ACHN (cell line): ENCODE measurements around the gene MEI4.
"Not testable (repeated sequence)": the region's sequence is repeated elsewhere in the genome, so short reads cannot be mapped to it uniquely, and the experiment has no call there.

Experiments used
- DNase-seq: peaks from one replicate; pipeline ENCODE4 v3.0.0-alpha.2; 2015
- in situ Hi-C: cut with HindIII; loops from 2 replicates; pipeline ENCODE4 v1.10.0; 2017; ENCODE audit warnings: low sequenced_read_pairs, low pct_ligation_motif_present, low pct_unique_long_range_greater_than_20kb

Gene MEI4

GRCh38 chr6:77786935-77787629 is 134.2 kb downstream of the MEI4 start:
- no peak for DNase-seq
- in situ Hi-C loops: no loop called here

- in situ Hi-C loops: no loop called here
- DNase-seq: no peak
Measured at GRCh38 chr6:77796824-77797809, 144.3 kb downstream of the MEI4 start.

- DNase-seq: no peak
- in situ Hi-C loops: no loop called here
Measured at GRCh38 chr6:77812304-77812703, 159.5 kb downstream of the MEI4 start.

GRCh38 chr6:77813090-77813489 is 160.3 kb downstream of the MEI4 start:
- in situ Hi-C loops: no loop called here
- no peak for DNase-seq

GRCh38 chr6:77814119-77814518 is 161.3 kb downstream of the MEI4 start:
- in situ Hi-C loops: no loop called here
- no peak for DNase-seq

GRCh38 chr6:77815531-77815930 is 162.7 kb downstream of the MEI4 start:
- in situ Hi-C loops: no loop called here

GRCh38 chr6:77816766-77817270 is 164.0 kb downstream of the MEI4 start:
- no peak for DNase-seq
- in situ Hi-C loops: no loop called here

More at GRCh38 chr6:77815531-77815930, 162.7 kb downstream of the MEI4 start:
- DNase-seq: no peak

GRCh38 chr6:77822265-77822664 is 169.4 kb downstream of the MEI4 start:
- in situ Hi-C loops: no loop called here
- no peak for DNase-seq

GRCh38 chr6:77825204-77825603 is 172.4 kb downstream of the MEI4 start:
- in situ Hi-C loops: no loop called here
- DNase-seq: no peak

GRCh38 chr6:77829736-77830135 is 176.9 kb downstream of the MEI4 start:
- DNase-seq: no peak
- in situ Hi-C loops: no loop called here

GRCh38 chr6:77833749-77834148 is 180.9 kb downstream of the MEI4 start:
- in situ Hi-C loops, DNase-seq: not testable (repeated sequence)

- DNase-seq: no peak
- in situ Hi-C loops: no loop called here
Measured at GRCh38 chr6:77834591-77834996, 181.8 kb downstream of the MEI4 start.

- no peak for DNase-seq
- in situ Hi-C loops: no loop called here
Measured at GRCh38 chr6:77837034-77837784, 184.4 kb downstream of the MEI4 start.

- DNase-seq: no peak
- in situ Hi-C loops: no loop called here
Measured at GRCh38 chr6:77839292-77839691, 186.5 kb downstream of the MEI4 start.

- in situ Hi-C loops: no loop called here
- DNase-seq: no peak
Measured at GRCh38 chr6:77844822-77845221, 192.0 kb downstream of the MEI4 start.

- in situ Hi-C loops: no loop called here
- no peak for DNase-seq
Measured at GRCh38 chr6:77853401-77853800, 200.6 kb downstream of the MEI4 start.

- no peak for DNase-seq
- in situ Hi-C loops: no loop called here
Measured at GRCh38 chr6:77856391-77856790, 203.6 kb downstream of the MEI4 start.

- DNase-seq: no peak
- in situ Hi-C loops: no loop called here
Measured at GRCh38 chr6:77857421-77857820, 204.6 kb downstream of the MEI4 start.

- in situ Hi-C loops: no loop called here
- DNase-seq: no peak
Measured at GRCh38 chr6:77876300-77876699, 223.5 kb downstream of the MEI4 start.
